ENCODE results near the gene NIM1K.
"Not testable (repeated sequence)": the region's sequence is repeated elsewhere in the genome, so short reads cannot be mapped to it uniquely, and the experiment has no call there.

The NIM1K gene

GRCh38 chr5:43287493-43287892 is 95.5 kb downstream of the NIM1K start:
- DNase-seq = no peak

DNA sequence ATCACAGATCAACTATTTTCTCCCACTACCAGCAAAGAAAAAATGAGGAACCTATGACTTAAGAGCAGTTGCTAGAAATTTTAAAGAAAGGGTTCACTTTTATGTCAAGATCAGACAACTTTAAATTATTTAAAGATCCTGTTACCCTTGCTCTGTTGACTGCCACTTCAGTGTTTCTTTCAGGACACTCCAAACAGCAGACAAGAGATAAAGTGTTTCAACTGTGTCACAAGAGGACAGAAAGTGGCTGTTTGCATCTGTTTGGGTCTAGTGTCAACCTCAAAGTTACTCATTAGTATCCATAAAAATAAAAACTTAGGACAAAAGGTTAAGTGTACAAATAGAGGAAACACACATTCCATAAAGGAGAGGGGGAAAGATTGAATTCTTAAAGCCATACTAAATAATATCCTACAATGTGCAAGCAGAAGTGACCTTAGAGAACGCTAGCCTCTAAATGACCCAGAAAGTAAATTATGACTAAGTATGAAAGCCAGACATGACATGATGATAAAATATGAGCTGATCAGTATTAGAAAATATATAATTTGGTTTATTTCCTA is 96.3 kb downstream of the NIM1K start:
- no peak for DNase-seq

DNA sequence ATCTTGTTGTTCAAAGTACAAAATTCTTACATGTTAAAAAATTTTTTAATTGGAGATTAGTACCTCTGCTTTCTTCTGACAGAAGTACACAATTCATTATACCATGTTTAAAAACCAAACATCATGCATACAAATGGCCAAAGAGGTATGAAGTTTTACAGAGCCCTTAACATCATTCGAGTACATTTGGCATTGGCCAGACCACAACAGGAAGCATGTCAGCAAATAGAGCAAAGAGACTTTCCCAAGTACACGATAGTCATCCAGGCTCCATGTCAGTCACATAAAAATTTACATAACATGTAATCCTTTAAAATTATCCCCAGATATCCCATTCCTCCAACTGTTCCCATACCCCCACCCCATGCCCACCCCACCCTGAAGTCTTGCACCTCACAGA is 98.7 kb downstream of the NIM1K start:
- DNase-seq = no peak

DNA sequence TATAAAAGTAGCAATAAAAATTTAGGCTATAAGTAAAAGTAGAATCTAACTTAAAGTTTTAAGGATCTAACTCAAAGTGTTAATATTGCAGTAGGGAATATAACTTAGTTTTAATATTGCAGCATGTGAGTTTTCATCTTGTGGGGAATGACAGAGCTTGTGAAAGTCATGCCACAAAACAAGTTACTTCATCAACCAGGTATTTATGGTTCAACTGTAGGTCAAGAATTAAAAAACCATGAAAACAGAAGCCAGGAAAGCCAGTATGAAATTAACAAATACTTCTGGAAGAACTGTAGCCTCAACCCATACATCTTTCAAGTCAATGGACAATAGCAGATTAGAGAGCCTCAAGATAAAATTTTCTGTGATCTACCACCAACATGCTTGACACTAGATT is 102.2 kb downstream of the NIM1K start:
- no peak for DNase-seq

- no peak for DNase-seq
Measured at GRCh38 chr5:43295202-43295601, 103.2 kb downstream of the NIM1K start.

DNA sequence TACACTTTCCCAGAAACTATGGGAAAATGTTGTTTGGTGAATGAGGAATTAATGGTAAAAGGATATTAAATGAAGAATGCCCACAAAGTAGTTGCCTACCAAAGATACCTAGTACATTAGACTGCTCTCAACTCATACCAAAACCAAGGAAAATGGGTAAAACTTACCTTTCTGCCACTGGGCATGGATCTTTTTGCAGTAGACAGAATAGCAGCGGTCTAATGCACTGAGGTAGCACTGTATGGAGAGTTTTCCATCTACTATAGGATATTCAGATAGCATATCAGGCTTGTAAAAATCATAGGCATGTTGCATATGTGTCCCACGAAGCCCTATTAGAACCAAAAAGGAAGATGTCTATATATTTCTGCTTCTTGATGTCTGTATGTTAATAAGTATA is 104.8 kb downstream of the NIM1K start:
- no peak for DNase-seq

DNA sequence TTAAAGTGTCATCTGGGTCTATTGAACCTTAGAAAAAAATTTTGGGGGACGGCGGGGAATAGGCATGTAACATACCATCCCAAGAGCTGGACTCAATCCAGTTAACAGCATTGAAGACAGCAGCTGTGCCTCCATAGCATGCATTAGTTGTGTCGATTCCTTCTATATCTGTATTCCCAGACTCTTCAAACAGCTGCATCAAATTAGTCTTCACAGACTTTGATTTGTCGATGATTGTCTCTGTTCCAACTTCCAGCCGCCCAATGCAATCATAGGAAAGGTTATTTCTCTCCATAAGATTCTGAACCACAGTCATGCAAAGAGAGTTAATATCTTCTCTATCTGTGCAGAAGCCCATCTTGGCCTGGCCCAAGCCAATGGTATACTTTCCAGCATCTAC is 106.4 kb downstream of the NIM1K start:
- no peak for DNase-seq

DNA sequence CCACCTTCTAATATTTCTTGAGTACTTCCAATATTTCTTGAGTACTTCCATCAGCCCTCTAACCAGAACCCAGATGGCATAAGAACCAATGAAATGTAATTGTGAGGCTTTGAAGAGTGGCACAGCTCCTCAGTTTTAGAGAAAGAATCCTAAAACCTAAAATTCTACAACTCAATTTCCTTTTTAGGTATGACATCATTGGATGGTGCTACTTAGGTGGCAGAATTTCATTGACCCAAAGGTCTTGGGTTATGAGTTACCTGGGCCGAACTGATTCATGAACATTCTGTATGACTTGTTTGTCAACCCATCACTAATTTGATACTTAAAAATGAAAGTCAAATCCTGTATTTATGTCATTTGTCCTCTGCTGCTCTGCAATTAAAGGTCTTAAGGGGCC is 108.1 kb downstream of the NIM1K start:
- DNase-seq = no peak

GRCh38 chr5:43301653-43302091 is 109.6 kb downstream of the NIM1K start:
- DNase-seq = no peak

- no peak for DNase-seq
Measured at GRCh38 chr5:43302481-43302880, 110.5 kb downstream of the NIM1K start.

DNA sequence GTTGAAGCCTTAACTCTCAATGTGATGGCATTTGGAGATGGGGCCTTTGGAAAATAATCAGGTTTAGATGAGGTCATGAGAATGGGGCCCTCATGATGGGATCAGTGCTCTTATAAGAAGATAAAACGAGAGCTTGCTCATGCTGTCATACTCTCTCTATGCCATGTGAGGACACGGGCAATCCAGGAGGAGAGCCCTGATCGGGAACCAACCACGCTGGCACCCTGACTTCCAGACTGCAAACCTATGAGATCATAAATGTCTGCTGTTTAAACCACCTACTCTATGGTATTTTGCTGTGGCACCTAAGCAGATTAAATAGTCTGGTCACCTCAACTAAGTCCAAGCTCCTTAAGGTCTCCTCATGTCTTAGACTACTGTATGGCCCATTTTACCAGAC is 111.2 kb downstream of the NIM1K start:
- no peak for DNase-seq

GRCh38 chr5:43304525-43304924 is 112.5 kb downstream of the NIM1K start:
- no peak for DNase-seq

GRCh38 chr5:43305948-43306565 is 114.0 kb downstream of the NIM1K start:
- DNase-seq = peak; percentile 60

DNA sequence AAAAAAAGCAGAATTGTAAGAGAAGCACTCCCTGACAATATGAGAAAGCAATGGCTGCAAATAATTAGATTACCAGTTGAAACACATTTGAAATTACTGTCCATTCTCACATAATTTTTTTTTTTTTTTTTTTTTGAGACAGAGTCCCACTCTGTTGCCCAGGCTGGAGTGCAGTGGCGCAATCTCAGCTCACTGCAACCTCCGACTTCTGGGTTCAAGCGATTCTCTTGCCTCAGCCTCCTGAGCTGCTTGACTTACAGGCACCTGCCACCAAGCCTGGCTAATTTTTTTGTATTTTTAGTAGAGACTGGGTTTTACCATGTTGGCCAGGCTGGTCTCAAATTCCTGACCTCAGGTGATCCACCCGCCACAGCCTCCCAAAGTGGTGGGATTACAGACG is 114.9 kb downstream of the NIM1K start:
- not testable (repeated sequence) for DNase-seq

DNA sequence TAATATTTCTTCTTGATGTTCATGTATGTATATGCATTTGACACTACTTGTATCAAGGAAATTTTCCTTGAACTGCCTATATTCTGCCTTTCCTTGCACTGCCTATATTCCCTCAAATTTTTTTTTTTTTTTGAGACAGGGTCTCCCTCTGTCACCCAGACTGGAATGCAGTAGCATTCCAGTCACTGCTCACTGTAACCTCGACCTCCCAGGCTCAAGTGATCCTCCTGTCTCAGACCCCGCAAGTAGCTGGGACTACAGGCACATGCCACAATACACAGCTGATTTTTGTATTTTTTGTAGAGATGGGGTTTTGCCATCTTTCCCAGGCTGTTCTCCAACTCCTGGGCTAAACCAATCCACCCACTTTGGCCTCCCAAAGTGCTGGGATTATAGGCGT is 117.1 kb downstream of the NIM1K start:
- DNase-seq = no peak

GRCh38 chr5:43309637-43310036 is 117.6 kb downstream of the NIM1K start:
- DNase-seq = no peak

GRCh38 chr5:43312076-43312661 is 120.1 kb downstream of the NIM1K start:
- DNase-seq = no peak

DNA sequence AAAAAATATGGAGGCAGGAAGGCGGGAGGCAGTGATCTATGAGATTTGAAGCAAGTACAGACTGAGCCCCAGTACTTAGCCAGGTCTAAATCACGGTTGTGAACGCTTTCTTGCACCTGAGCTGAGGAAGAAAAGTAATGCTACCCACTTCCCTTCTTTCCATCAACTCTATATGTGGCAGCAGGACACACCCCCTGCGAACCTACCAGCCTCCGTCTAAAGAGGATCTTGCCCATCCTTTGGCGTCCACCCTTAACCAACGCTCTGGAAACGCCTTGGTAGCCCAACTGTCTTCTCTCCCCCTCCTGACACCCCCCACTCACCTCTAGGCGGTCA is 120.6 kb downstream of the NIM1K start:
- no peak for DNase-seq

- DNase-seq = peak; percentile 100
Measured at GRCh38 chr5:43313035-43313853, 121.2 kb downstream of the NIM1K start, which contains the start of gene HMGCS1. TSS of gene HMGCS1 (minus strand) at chr5:43313412. CDS start at chr5:43298965, 14,447 bp downstream.

- DNase-seq = no peak
Measured at GRCh38 chr5:43313854-43314457, 121.9 kb downstream of the NIM1K start.

DNA sequence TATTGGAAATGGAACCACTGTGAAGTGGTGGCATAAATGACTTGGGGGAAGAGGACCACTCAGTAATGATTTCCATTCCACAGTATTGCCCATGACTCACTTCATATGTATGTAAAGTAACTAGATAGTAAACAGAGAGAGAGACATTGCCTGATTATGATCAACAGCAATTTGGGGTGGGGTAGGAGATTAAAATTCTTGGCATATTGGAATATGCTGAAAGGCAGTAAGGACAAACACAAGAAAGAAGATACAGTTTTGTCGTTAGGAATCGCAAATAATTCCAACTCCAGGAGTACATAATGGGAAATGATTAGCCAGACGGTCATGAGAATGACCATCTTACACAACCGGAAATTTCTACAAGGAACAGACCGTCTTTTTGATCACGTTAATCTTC is 122.7 kb downstream of the NIM1K start:
- no peak for DNase-seq

- no peak for DNase-seq
Measured at GRCh38 chr5:43315263-43315662, 123.2 kb downstream of the NIM1K start.

GRCh38 chr5:43315682-43316081 is 123.7 kb downstream of the NIM1K start:
- DNase-seq = no peak

DNA sequence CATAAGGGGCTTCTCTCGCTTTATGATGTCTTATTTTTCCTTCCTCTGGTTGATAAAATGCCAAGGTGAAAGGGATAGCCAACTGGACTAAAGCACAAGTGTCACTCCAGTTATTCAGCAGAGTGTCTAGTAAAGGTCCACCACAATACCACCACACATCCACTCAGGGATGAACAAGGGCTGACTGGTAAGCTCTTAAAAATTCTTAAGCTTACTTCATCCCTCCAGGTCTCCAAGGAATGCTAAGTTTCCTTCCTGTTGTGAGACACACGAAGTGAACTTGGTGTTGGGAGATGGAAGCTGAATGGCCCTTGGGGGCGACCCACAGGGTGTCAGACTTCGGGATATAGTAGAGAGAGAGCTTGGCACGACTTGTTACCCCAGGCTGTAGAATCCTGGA is 124.4 kb downstream of the NIM1K start:
- no peak for DNase-seq

Data from SHP77 treated with DMSO at 0.1 percent for 48 hours (cell line).